ENCODE results near the gene TBC1D22A.

The TBC1D22A gene

GRCh38 chr22:46856661-46857060, 94.2 kb downstream of the TBC1D22A start:
- DNase-seq (ENCODE audit: low read depth in 3 of 3, low spot score in 1 of 3): no peak

- no peak for DNase-seq (ENCODE audit: low read depth in 3 of 3, low spot score in 1 of 3)
Observed at GRCh38 chr22:46857142-46857884, 94.9 kb downstream of the TBC1D22A start.

GRCh38 chr22:46857885-46858143, 95.4 kb downstream of the TBC1D22A start:
- DNase-seq (ENCODE audit: low read depth in 3 of 3, low spot score in 1 of 3): no peak

- DNase-seq (ENCODE audit: low read depth in 3 of 3, low spot score in 1 of 3): no peak
Observed at GRCh38 chr22:46858181-46858771, 95.8 kb downstream of the TBC1D22A start.

GRCh38 chr22:46860562-46860961, 98.1 kb downstream of the TBC1D22A start:
- DNase-seq (ENCODE audit: low read depth in 3 of 3, low spot score in 1 of 3): no peak

GRCh38 chr22:46861468-46862367, 99.3 kb downstream of the TBC1D22A start:
- no peak for DNase-seq (ENCODE audit: low read depth in 3 of 3, low spot score in 1 of 3)

- no peak for DNase-seq (ENCODE audit: low read depth in 3 of 3, low spot score in 1 of 3)
Observed at GRCh38 chr22:46862418-46863324, 100.2 kb downstream of the TBC1D22A start.

GRCh38 chr22:46863794-46864193, 101.3 kb downstream of the TBC1D22A start:
- DNase-seq (ENCODE audit: low read depth in 3 of 3, low spot score in 1 of 3): no peak

- no peak for DNase-seq (ENCODE audit: low read depth in 3 of 3, low spot score in 1 of 3)
Observed at GRCh38 chr22:46864314-46865051, 102.0 kb downstream of the TBC1D22A start.

GRCh38 chr22:46865052-46865434, 102.6 kb downstream of the TBC1D22A start:
- DNase-seq (ENCODE audit: low read depth in 3 of 3, low spot score in 1 of 3): no peak

- no peak for DNase-seq (ENCODE audit: low read depth in 3 of 3, low spot score in 1 of 3)
Observed at GRCh38 chr22:46865642-46866041, 103.2 kb downstream of the TBC1D22A start.

GRCh38 chr22:46866591-46866990, 104.1 kb downstream of the TBC1D22A start:
- DNase-seq (ENCODE audit: low read depth in 3 of 3, low spot score in 1 of 3): no peak

GRCh38 chr22:46867106-46867505, 104.7 kb downstream of the TBC1D22A start:
- DNase-seq (ENCODE audit: low read depth in 3 of 3, low spot score in 1 of 3): no peak

- DNase-seq (ENCODE audit: low read depth in 3 of 3, low spot score in 1 of 3): no peak
Observed at GRCh38 chr22:46869329-46869728, 106.9 kb downstream of the TBC1D22A start.

- no peak for DNase-seq (ENCODE audit: low read depth in 3 of 3, low spot score in 1 of 3)
Observed at GRCh38 chr22:46869831-46870441, 107.5 kb downstream of the TBC1D22A start.

GRCh38 chr22:46871826-46872225, 109.4 kb downstream of the TBC1D22A start:
- DNase-seq (ENCODE audit: low read depth in 3 of 3, low spot score in 1 of 3): no peak

- DNase-seq (ENCODE audit: low read depth in 3 of 3, low spot score in 1 of 3): no peak
Observed at GRCh38 chr22:46875089-46875488, 112.6 kb downstream of the TBC1D22A start.

- DNase-seq (ENCODE audit: low read depth in 3 of 3, low spot score in 1 of 3): no peak
Observed at GRCh38 chr22:46876357-46876934, 114.0 kb downstream of the TBC1D22A start.

GRCh38 chr22:46878191-46878948, 115.9 kb downstream of the TBC1D22A start:
- no peak for DNase-seq (ENCODE audit: low read depth in 3 of 3, low spot score in 1 of 3)
